GM12878 (cell line): ENCODE measurements around the gene LSMEM2. TPM values are rescaled to one million over a fixed set of nuclear protein-coding genes. Genes with fewer than 3 reads are reported as not detected.
A peak's percentile ranks its signal among the peaks of the same experiment; 100 is the strongest.

Experiments used
- NFXL1 ChIP-seq: fragments of 450-650 bp; IDR thresholded peaks from 2 replicates; pipeline ENCODE4 v1.6.1; 2017; ENCODE audit warnings: antibody characterized with exemption, mild to moderate bottlenecking, borderline replicate concordance
- RELB ChIP-seq: fragments of 450-650 bp; IDR thresholded peaks from 2 replicates; pipeline ENCODE4 v1.6.1; 2017; ENCODE audit warnings: low read depth, mild to moderate bottlenecking, moderate library complexity
- SMARCA5 ChIP-seq: fragments of 450-650 bp; IDR thresholded peaks from 2 replicates; pipeline ENCODE4 v1.6.1; 2017; ENCODE audit warnings: mild to moderate bottlenecking
- USF1 ChIP-seq: IDR thresholded peaks from 2 replicates; pipeline ENCODE4 v1.6.1; 2011; ENCODE audit warnings: borderline replicate concordance, low read depth, mild to moderate bottlenecking, moderate library complexity, mixed read lengths, low read length; ENCODE audit not compliant: insufficient read depth; ENCODE audit errors: extremely low read length
- ZBTB40 ChIP-seq: fragments of 450-650 bp; IDR thresholded peaks from 2 replicates; pipeline ENCODE4 v1.6.1; 2016; ENCODE audit warnings: mild to moderate bottlenecking, moderate library complexity, borderline replicate concordance
- ZNF207 ChIP-seq: fragments of 450-650 bp; IDR thresholded peaks from 2 replicates; pipeline ENCODE4 v1.6.1; 2014; ENCODE audit warnings: antibody characterized with exemption, mild to moderate bottlenecking, borderline replicate concordance
- polyA plus RNA-seq, 11 experiments: library from polyadenylated mRNA; depleted of rRNA in 4 of 11; unstranded in 6 of 11; stranded (reverse) in 5 of 11; fragments of >200 nt; fragmentation: Nextera tagmentation in 4 of 11; fragmentation: Illumina TruSeq in 1 of 11; extraction: Ambion mirVana in 4 of 11; extraction: Trizol in 1 of 11; gene quantifications; 1 replicate in 1 of 11; 2 replicates in 10 of 11; pipeline versions ENCODE4 v1.2.1 to v1.2.3, GENCODE V29; 2011 to 2016; ENCODE audit warnings: inconsistent platforms in 2 of 11, missing spikeins in 2 of 11, low read depth in 1 of 11
- total RNA-seq, 4 experiments: library from RNA; depleted of rRNA in 3 of 4; stranded (reverse); fragments of >200 nt in 3 of 4; fragmentation: Illumina TruSeq in 1 of 4; extraction: Trizol in 1 of 4; gene quantifications; 2 replicates each; pipeline versions ENCODE4 v1.2.1 to v1.2.3, GENCODE V29; 2013 to 2021
- TF ChIP-seq, protein P1 (sequence below): IDR thresholded peaks from 2 replicates; pipeline ENCODE4 v1.6.1; 2012; ENCODE audit warnings: low read depth, low read length, improper control_type of control experiment

The LSMEM2 gene
- total and polyA plus RNA-seq, 10 of the 15 experiments (the other 5 are each of a cell fraction or from before 2014, with no cell fraction given): 0.17 TPM; not detected in 9

- TF ChIP-seq RELB: peak; percentile 100
- peak; percentile 82; the same call in 1 of the 2 replicates for TF ChIP-seq ZBTB40
- TF ChIP-seq NFXL1: peak; percentile 78; the same call in 1 of the 2 replicates
- TF ChIP-seq ZNF207: peak; percentile 99
- TF ChIP-seq, protein P1, sequence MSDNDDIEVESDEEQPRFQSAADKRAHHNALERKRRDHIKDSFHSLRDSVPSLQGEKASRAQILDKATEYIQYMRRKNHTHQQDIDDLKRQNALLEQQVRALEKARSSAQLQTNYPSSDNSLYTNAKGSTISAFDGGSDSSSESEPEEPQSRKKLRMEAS: 0 out of 2 replicates have a peak, but pooled peaks have one; percentile 3
- TF ChIP-seq USF1: no peak
- peak; percentile 71; the same call in 1 of the 2 replicates for TF ChIP-seq SMARCA5
Measured at GRCh38 chr3:50321336-50322114, 42.6 kb downstream of the LSMEM2 start (continued).
